Measurements from ENCODE around the gene HBS1L. TPM values are rescaled to one million over a fixed set of nuclear protein-coding genes. Genes with fewer than 3 reads are reported as not detected.

The HBS1L gene
- total RNA-seq, 1 experiment from 2014 or later = 81.2 TPM

DNA sequence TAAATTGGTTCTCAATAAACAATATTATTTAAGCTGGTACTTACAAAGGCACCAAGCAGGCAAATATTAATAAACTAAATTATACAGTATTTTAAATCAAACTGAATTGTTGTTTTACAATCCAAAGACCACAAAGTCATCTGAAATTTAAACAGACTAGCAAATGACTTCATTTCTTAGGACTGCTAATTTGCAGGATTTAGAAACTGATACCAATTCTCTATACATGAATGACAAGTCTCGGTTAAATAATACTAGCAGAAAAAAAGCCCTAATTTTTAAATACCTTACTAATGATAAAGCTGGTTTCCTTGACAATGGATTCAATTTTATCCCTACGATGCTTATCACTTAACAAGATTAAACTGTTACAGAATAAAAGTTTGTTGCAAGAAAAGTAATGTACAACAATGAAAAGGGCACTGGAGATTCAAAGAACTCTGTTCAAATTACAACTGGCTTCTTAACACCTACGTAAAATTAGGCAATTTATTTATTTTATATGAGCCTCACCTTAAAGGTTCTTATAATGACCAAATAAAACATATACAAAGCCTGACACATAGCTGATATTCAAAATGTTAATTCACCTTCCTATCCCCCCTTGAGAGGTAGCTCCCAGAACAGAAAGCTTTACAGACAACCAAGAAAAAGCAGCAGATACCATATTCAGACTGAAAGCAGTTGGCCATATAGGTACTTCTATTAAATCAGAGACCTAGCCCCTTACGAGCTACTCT, 33.1 kb downstream of the HBS1L start:
- Histone ChIP-seq H3K4me3 (ENCODE audit: low read depth, low read length) (no peak overlapping the region), H3K27me3 (replicated peaks; ENCODE audit: control insufficient read depth, insufficient read depth, low read length) (no peaks in the 10 kb centered on the region), H3K9me3 (no peaks in the 10 kb centered on the region), H3K4me1 (no peaks in the 10 kb centered on the region), H3K36me3 (ENCODE audit: control insufficient read depth, insufficient read depth, low read length) (no peaks in the 10 kb centered on the region)
- DNase-seq = no peak
- Mint-ChIP-seq H3K4me1 (ENCODE audit: low read depth, unreplicated experiment) (no peaks in the 10 kb centered on the region), H3K9me3 (ENCODE audit: unreplicated experiment) (no peaks in the 10 kb centered on the region), H3K27ac (ENCODE audit: unreplicated experiment) (no peak overlapping the region), H3K4me3 (ENCODE audit: unreplicated experiment) (no peak overlapping the region), H3K36me3 (ENCODE audit: insufficient read depth, unreplicated experiment) (peaks cover 13% of the 10 kb centered on the region), H3K27me3 (ENCODE audit: insufficient read depth, unreplicated experiment) (no peaks in the 10 kb centered on the region)
- POLR2A ChIA-PET = no interaction called here
- TF ChIP-seq CTCF (IDR thresholded peaks at IDR 0.05; ENCODE audit: insufficient read depth in 1 of 2, low read depth in 1 of 2, low read length in 1 of 2, severe bottlenecking in 1 of 2, unreplicated experiment in 1 of 2) = no peak
- CTCF ChIA-PET = no interaction called here
- BruUV-seq (replicated peaks) = no TSS peak
- intact Hi-C loops (cut with micrococcal nuclease; ENCODE audit: unreplicated experiment) = no loop called here

DNA sequence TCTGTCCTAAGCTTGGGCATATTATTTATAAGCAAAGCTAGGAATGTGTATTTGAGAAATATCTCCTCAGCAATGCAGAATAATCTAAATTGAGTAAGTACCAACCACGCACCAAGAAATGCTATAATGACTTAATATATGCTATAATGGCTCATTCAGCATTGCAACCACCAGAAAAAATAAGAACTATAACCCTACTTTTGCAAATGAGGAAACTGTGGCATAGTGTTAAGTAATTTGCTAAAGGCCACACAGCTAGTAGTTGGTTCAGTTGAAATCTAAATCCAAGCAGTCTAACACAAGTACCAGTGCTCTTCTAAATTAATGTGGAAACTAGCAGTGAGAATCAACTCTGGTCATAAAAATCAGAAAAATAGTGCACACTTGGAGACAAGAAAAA, 35.7 kb downstream of the HBS1L start:
- Mint-ChIP-seq H3K27me3 (ENCODE audit: insufficient read depth, unreplicated experiment) (no peaks in the 10 kb centered on the region), H3K4me3 (ENCODE audit: unreplicated experiment) (no peak overlapping the region), H3K27ac (ENCODE audit: unreplicated experiment) (no peak overlapping the region), H3K9me3 (ENCODE audit: unreplicated experiment) (no peaks in the 10 kb centered on the region), H3K36me3 (ENCODE audit: insufficient read depth, unreplicated experiment) (peaks cover 6% of the 10 kb centered on the region), H3K4me1 (ENCODE audit: low read depth, unreplicated experiment) (no peaks in the 10 kb centered on the region)
- no peak for DNase-seq
- ChIA-PET CTCF (no interaction called here), POLR2A (no interaction called here)
- no TSS peak for BruUV-seq (replicated peaks)
- intact Hi-C loops (cut with micrococcal nuclease; ENCODE audit: unreplicated experiment) = no loop called here
- Histone ChIP-seq H3K4me3 (ENCODE audit: low read depth, low read length) (no peak overlapping the region), H3K36me3 (ENCODE audit: control insufficient read depth, insufficient read depth, low read length) (no peaks in the 10 kb centered on the region), H3K27me3 (replicated peaks; ENCODE audit: control insufficient read depth, insufficient read depth, low read length) (no peaks in the 10 kb centered on the region), H3K4me1 (no peaks in the 10 kb centered on the region), H3K9me3 (no peaks in the 10 kb centered on the region)
- no peak for TF ChIP-seq CTCF (IDR thresholded peaks at IDR 0.05; ENCODE audit: insufficient read depth in 1 of 2, low read depth in 1 of 2, low read length in 1 of 2, severe bottlenecking in 1 of 2, unreplicated experiment in 1 of 2)

- CTCF ChIA-PET = no interaction called here
- Mint-ChIP-seq H3K27me3 (ENCODE audit: insufficient read depth, unreplicated experiment) (no peaks in the 10 kb centered on the region), H3K9me3 (ENCODE audit: unreplicated experiment) (no peaks in the 10 kb centered on the region), H3K36me3 (ENCODE audit: insufficient read depth, unreplicated experiment) (peaks cover 6% of the 10 kb centered on the region), H3K27ac (ENCODE audit: unreplicated experiment) (no peak overlapping the region), H3K4me1 (ENCODE audit: low read depth, unreplicated experiment) (no peaks in the 10 kb centered on the region), H3K4me3 (ENCODE audit: unreplicated experiment) (no peak overlapping the region)
- Histone ChIP-seq H3K4me3 (ENCODE audit: low read depth, low read length) (no peak overlapping the region), H3K27me3 (replicated peaks; ENCODE audit: control insufficient read depth, insufficient read depth, low read length) (no peaks in the 10 kb centered on the region), H3K36me3 (ENCODE audit: control insufficient read depth, insufficient read depth, low read length) (no peaks in the 10 kb centered on the region), H3K4me1 (no peaks in the 10 kb centered on the region), H3K9me3 (no peaks in the 10 kb centered on the region)
- POLR2A ChIA-PET = no interaction called here
- intact Hi-C loops (cut with micrococcal nuclease; ENCODE audit: unreplicated experiment) = no loop called here
- no TSS peak for BruUV-seq (replicated peaks)
- no peak for DNase-seq
- no peak for TF ChIP-seq CTCF (IDR thresholded peaks at IDR 0.05; ENCODE audit: insufficient read depth in 1 of 2, low read depth in 1 of 2, low read length in 1 of 2, severe bottlenecking in 1 of 2, unreplicated experiment in 1 of 2)
Observed at GRCh38 chr6:135018052-135018451, 36.6 kb downstream of the HBS1L start.

Data from Caco-2 (cell line).